ENCODE data around the gene PRRG4.

GRCh38 chr11:32849761-32850160 is 20.0 kb downstream of the PRRG4 start:
- TF ChIP-seq, protein P1, sequence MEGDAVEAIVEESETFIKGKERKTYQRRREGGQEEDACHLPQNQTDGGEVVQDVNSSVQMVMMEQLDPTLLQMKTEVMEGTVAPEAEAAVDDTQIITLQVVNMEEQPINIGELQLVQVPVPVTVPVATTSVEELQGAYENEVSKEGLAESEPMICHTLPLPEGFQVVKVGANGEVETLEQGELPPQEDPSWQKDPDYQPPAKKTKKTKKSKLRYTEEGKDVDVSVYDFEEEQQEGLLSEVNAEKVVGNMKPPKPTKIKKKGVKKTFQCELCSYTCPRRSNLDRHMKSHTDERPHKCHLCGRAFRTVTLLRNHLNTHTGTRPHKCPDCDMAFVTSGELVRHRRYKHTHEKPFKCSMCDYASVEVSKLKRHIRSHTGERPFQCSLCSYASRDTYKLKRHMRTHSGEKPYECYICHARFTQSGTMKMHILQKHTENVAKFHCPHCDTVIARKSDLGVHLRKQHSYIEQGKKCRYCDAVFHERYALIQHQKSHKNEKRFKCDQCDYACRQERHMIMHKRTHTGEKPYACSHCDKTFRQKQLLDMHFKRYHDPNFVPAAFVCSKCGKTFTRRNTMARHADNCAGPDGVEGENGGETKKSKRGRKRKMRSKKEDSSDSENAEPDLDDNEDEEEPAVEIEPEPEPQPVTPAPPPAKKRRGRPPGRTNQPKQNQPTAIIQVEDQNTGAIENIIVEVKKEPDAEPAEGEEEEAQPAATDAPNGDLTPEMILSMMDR (conservative IDR thresholded peaks at IDR 0.05 in 1 of 2, IDR thresholded peaks at IDR 0.05 in 1 of 2; ENCODE audit: low read depth in 1 of 2, low read length in 2 of 2) = no peak
- no peak for TF ChIP-seq EZH2 (IDR thresholded peaks at IDR 0.05; ENCODE audit: low read length, missing control alignments)

Data from fibroblast of lung (primary cell).